Panc1 (cell line): ENCODE results near the gene TBRG1. TPM values are rescaled to one million over a fixed set of nuclear protein-coding genes. Genes with fewer than 3 reads are reported as not detected.

ENCODE experiments used
- ATAC-seq: fragments of 200-7000 bp; cut with Tn5 transposase; 2 replicates; pipeline ENCODE4 v1.9.1; 2020; ENCODE audit warnings: mild to moderate bottlenecking, moderate library complexity
- BruUV-seq: library from RNA; stranded (reverse); fragments of 400-500 nt; replicated peaks from 2 replicates; lab custom pipeline; 2021; lab: Mats Ljungman, UMichigan
- CTCF ChIA-PET: fragments of 300-600 bp; sonication (Branson Sonifier 250); formaldehyde crosslinking; loops from one replicate; lab custom pipeline; 2022; ENCODE audit warnings: antibody characterized with exemption; lab: Charles Lee
- POLR2A ChIA-PET: fragments of 300-600 bp; sonication (Branson Sonifier 250); formaldehyde crosslinking; loops from one replicate; lab custom pipeline; 2022; ENCODE audit warnings: antibody characterized with exemption; lab: Charles Lee
- DNase-seq: peaks from one replicate; pipeline ENCODE4 v3.0.0-alpha.2; 2010; ENCODE audit warnings: low read depth, low spot score
- H3K27ac ChIP-seq: 2 replicates; pipeline ENCODE4 v1.5.1; 2011; ENCODE audit warnings: mild to moderate bottlenecking, low read length, inconsistent platforms
- H3K27me3 ChIP-seq: fragments of 200-500 bp; sonication (Bioruptor generic); 2 replicates; pipeline ENCODE4 v1.6.0; 2014; ENCODE audit warnings: low read length, inconsistent platforms; ENCODE audit not compliant: control insufficient read depth, insufficient read depth
- H3K36me3 ChIP-seq: fragments of 200-500 bp; sonication (Bioruptor generic); 2 replicates; pipeline ENCODE4 v1.5.1; 2014; ENCODE audit warnings: inconsistent platforms, mild to moderate bottlenecking, low read length, moderate library complexity; ENCODE audit not compliant: control insufficient read depth, insufficient read depth
- H3K4me1 ChIP-seq: 2 replicates; pipeline ENCODE4 v1.5.1; 2011; ENCODE audit warnings: inconsistent platforms, mild to moderate bottlenecking, low read length, moderate library complexity; ENCODE audit not compliant: control insufficient read depth, insufficient read depth
- H3K4me3 ChIP-seq, 2 experiments: 2 replicates each; pipeline ENCODE4 v1.5.1; 2011 to 2012; ENCODE audit warnings: low read depth in 2 of 2, low read length in 2 of 2, mild to moderate bottlenecking in 2 of 2, inconsistent platforms in 1 of 2, moderate library complexity in 1 of 2
- H3K9me3 ChIP-seq: fragments of 200-500 bp; sonication (Bioruptor generic); 2 replicates; pipeline ENCODE4 v1.5.1; 2014; ENCODE audit warnings: low read depth, mild to moderate bottlenecking, inconsistent platforms, low read length, moderate library complexity; ENCODE audit not compliant: control insufficient read depth, insufficient read depth
- CTCF ChIP-seq: fragments of 450-650 bp; IDR thresholded peaks from 2 replicates; pipeline ENCODE4 v1.5.1; 2017; ENCODE audit warnings: mild to moderate bottlenecking
- POLR2AphosphoS5 ChIP-seq: IDR thresholded peaks from 2 replicates; pipeline ENCODE4 v1.6.1; 2012; ENCODE audit warnings: mild to moderate bottlenecking, low read depth, low read length, moderate library complexity
- REST ChIP-seq, 2 experiments: IDR thresholded peaks; 2 replicates each; pipeline ENCODE4 v1.6.1; 2011 to 2012; ENCODE audit warnings: low read depth in 2 of 2, control low read depth in 1 of 2, low read length in 1 of 2, mild to moderate bottlenecking in 1 of 2, moderate library complexity in 1 of 2; ENCODE audit not compliant: insufficient read depth in 1 of 2
- SIN3A ChIP-seq: IDR thresholded peaks from 2 replicates; pipeline ENCODE4 v1.6.1; 2012; ENCODE audit warnings: low read depth, mild to moderate bottlenecking, low read length, moderate library complexity, borderline replicate concordance; ENCODE audit not compliant: insufficient read depth
- TCF7L2 ChIP-seq: IDR thresholded peaks from 2 replicates; pipeline ENCODE4 v1.6.1; 2011; ENCODE audit warnings: mild to moderate bottlenecking, low read depth, low read length, inconsistent platforms
- in situ Hi-C: cut with HindIII; loops from 2 replicates; pipeline ENCODE4 v1.10.0; 2016; ENCODE audit warnings: low sequenced_read_pairs, low pct_unique_long_range_greater_than_20kb
- intact Hi-C: fragments of 100-400 bp; cut with micrococcal nuclease; formaldehyde crosslinking; loops from one replicate; pipeline ENCODE4 v1.10.0; 2022; ENCODE audit not compliant: unreplicated experiment
- total RNA-seq: library from RNA; stranded (reverse); gene quantifications from one replicate; pipeline ENCODE4 v1.2.1, GENCODE V29; 2021; ENCODE audit not compliant: unreplicated experiment

TBRG1 gene
- total RNA-seq, 1 experiment from 2014 or later, result 35.0 TPM

GRCh38 chr11:124648610-124649009 lies 25.9 kb downstream of the TBRG1 start:
- Histone ChIP-seq H3K36me3 (no peaks in the 10 kb centered on the region), H3K27ac (no peak overlapping the region), H3K4me1 (no peaks in the 10 kb centered on the region), H3K9me3 (no peaks in the 10 kb centered on the region), H3K27me3 (no peaks in the 10 kb centered on the region), H3K4me3 (no peak overlapping the region)
- DNase-seq (no peak), ATAC-seq (no peak)
- intact Hi-C loops (no loop called here), in situ Hi-C loops (no loop called here)
- ChIA-PET CTCF (no interaction called here), POLR2A (interaction anchor here (0.6 kb wide), 1 partner anchor 685 kb away, joined by 6 read pairs; no protein-coding TSS in a partner anchor)
- no TSS peak for BruUV-seq
- TF ChIP-seq SIN3A (no peak), CTCF (no peak), POLR2AphosphoS5 (no peak), TCF7L2 (no peak), REST (IDR thresholded peaks at IDR 0.05; ENCODE audit: insufficient read depth in 1 of 2, low read depth in 2 of 2, low read length in 1 of 2) (no peak)

- H3K27ac ChIP-seq, result no peak overlapping the region
- ATAC-seq (no peak), DNase-seq (no peak)
- H3K4me1 ChIP-seq, result no peaks in the 10 kb centered on the region
- ChIA-PET CTCF (no interaction called here), POLR2A (interaction anchor here (0.6 kb wide), 1 partner anchor 1321 kb away, joined by 5 read pairs; no protein-coding TSS in a partner anchor)
- H3K4me3 ChIP-seq, result no peak overlapping the region
- intact Hi-C loops (no loop called here), in situ Hi-C loops (no loop called here)
- H3K27me3 ChIP-seq, result no peaks in the 10 kb centered on the region
- BruUV-seq, result no TSS peak
- TF ChIP-seq TCF7L2 (no peak), CTCF (no peak), REST (IDR thresholded peaks at IDR 0.05; ENCODE audit: insufficient read depth in 1 of 2, low read depth in 2 of 2, low read length in 1 of 2) (no peak), SIN3A (no peak), POLR2AphosphoS5 (no peak)
- H3K9me3 ChIP-seq, result no peaks in the 10 kb centered on the region
- no peaks in the 10 kb centered on the region for H3K36me3 ChIP-seq
These were observed 34.3 kb downstream of the TBRG1 start for GRCh38 chr11:124656774-124657630.
